ENCODE measurements around the gene PPARG.

- no peak for TF ChIP-seq SUZ12 (IDR thresholded peaks at IDR 0.05; ENCODE audit: extremely low read depth, insufficient read depth, insufficient read length)
- TF ChIP-seq YY1 (IDR thresholded peaks at IDR 0.05; ENCODE audit: insufficient read depth, insufficient read length): no peak
These were observed 167.6 kb downstream of the PPARG start for GRCh38 chr3:12456441-12456840.
